Breast epithelium (tissue), 3 donors: ENCODE data around the gene SEMA6C.

Experiments used
- CTCF ChIP-seq, 3 donors: fragments of 450-650 bp; IDR thresholded peaks; one replicate each; pipeline ENCODE4 v1.5.1; 2016 to 2017; ENCODE audit warnings: antibody characterized with exemption in 3 of 3, mild to moderate bottlenecking in 3 of 3, moderate library complexity in 3 of 3
- POLR2AphosphoS5 ChIP-seq, 3 donors: sonication (generic); formaldehyde crosslinking; IDR thresholded peaks; one replicate each; pipeline ENCODE4 v1.6.1; 2017; ENCODE audit warnings: antibody characterized with exemption in 3 of 3

DNA sequence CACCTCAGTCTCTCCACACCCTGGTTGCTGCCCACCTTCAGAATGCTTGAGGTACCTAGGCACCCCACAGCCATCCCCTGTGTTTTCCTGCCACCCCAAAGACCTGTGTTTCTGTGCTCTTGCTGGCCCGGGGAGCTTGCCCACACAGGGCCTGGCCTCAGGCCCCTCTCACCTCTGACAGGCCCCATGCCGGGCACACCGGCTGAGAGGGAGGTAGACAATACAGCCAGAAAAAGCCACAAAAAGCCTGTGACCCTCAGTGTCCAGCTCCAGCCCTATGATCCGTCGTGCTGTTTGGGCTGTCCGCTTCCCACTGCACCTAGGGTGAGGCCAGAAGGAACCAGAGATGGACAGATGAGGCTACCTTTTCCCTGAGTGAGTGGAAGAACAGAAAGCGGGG is 11.4 kb downstream of the SEMA6C start:
- no peak for TF ChIP-seq CTCF (IDR thresholded peaks at IDR 0.05)
- TF ChIP-seq POLR2AphosphoS5 (IDR thresholded peaks at IDR 0.05) = no peak
